H1 (cell line): Measurements from ENCODE around the gene SLC45A1. TPM values are rescaled to one million over a fixed set of nuclear protein-coding genes. Genes with fewer than 3 reads are reported as not detected.

Experiments used
- CTCF ChIA-PET: fragments of 300-600 bp; sonication (Branson Sonifier 250); formaldehyde crosslinking; loops from one replicate; lab custom pipeline; 2021; ENCODE audit not compliant: partially characterized antibody; lab: Charles Lee
- POLR2A ChIA-PET: fragments of 300-600 bp; sonication (Branson Sonifier 250); formaldehyde crosslinking; loops from one replicate; lab custom pipeline; 2021; ENCODE audit warnings: inconsistent platforms; ENCODE audit not compliant: partially characterized antibody; lab: Charles Lee
- DNase-seq, 2 experiments: peaks; one replicate each; pipeline versions ENCODE4 v3.0.0 to v3.0.0-alpha.2; 2010 to 2022; ENCODE audit warnings: low spot score in 2 of 2, low read depth in 1 of 2, mixed read lengths in 1 of 2
- FAIRE-seq: peaks from 2 replicates; lab custom pipeline; 2011; peaks lifted over from hg19 to GRCh38; lab: Jason Lieb, UNC
- H2AFZ ChIP-seq: 2 replicates; pipeline ENCODE4 v1.8.1; 2012; ENCODE audit warnings: low read length, inconsistent platforms
- H2AK5ac ChIP-seq: 2 replicates; pipeline ENCODE4 v1.6.1; 2013; ENCODE audit warnings: low read depth, low read length
- H2BK120ac ChIP-seq: replicated peaks from 2 replicates; pipeline ENCODE3; 2013; ENCODE audit warnings: low read depth, low read length, inconsistent platforms
- H2BK12ac ChIP-seq: 2 replicates; pipeline ENCODE4 v1.6.1; 2013; ENCODE audit warnings: low read depth, low read length
- H2BK15ac ChIP-seq: 2 replicates; pipeline ENCODE4 v1.6.1; 2013; ENCODE audit warnings: low read length
- H2BK20ac ChIP-seq: 2 replicates; pipeline ENCODE4 v1.6.1; 2013; ENCODE audit warnings: low read length
- H2BK5ac ChIP-seq: 2 replicates; pipeline ENCODE4 v1.6.1; 2013; ENCODE audit warnings: low read depth, low read length
- H3K14ac ChIP-seq: 2 replicates; pipeline ENCODE4 v1.6.1; 2013; ENCODE audit warnings: inconsistent platforms; ENCODE audit not compliant: insufficient read length
- H3K18ac ChIP-seq: 2 replicates; pipeline ENCODE4 v1.6.1; 2013; ENCODE audit warnings: low read length; ENCODE audit errors: extremely low read depth
- H3K23ac ChIP-seq: 2 replicates; pipeline ENCODE4 v1.6.1; 2013; ENCODE audit warnings: inconsistent platforms; ENCODE audit not compliant: insufficient read length
- H3K23me2 ChIP-seq: 2 replicates; pipeline ENCODE4 v1.6.1; 2013; ENCODE audit warnings: low read depth, low read length
- H3K27ac ChIP-seq: 2 replicates; pipeline ENCODE4 v1.6.1; 2011; ENCODE audit warnings: low read depth, low read length, inconsistent platforms
- H3K27me3 ChIP-seq, 4 experiments: replicated peaks in 1 of 4; 1 replicate in 1 of 4; 2 replicates in 3 of 4; pipeline versions ENCODE4 v1.6.1 to v1.8.1; 2011 to 2013; ENCODE audit warnings: low read length in 3 of 4, mild to moderate bottlenecking in 3 of 4, inconsistent platforms in 2 of 4, mixed read lengths in 2 of 4, moderate library complexity in 1 of 4; ENCODE audit not compliant: control insufficient read depth in 3 of 4, insufficient read depth in 3 of 4; ENCODE audit errors: extremely low read depth in 1 of 4
- H3K36me3 ChIP-seq, 4 experiments: 2 replicates each; pipeline versions ENCODE4 v1.6.1 to v1.8.1; 2011 to 2013; ENCODE audit warnings: mild to moderate bottlenecking in 4 of 4, low read length in 3 of 4, moderate library complexity in 2 of 4, control low read depth in 1 of 4, inconsistent platforms in 1 of 4; ENCODE audit not compliant: insufficient read depth in 4 of 4, control insufficient read depth in 2 of 4
- H3K4ac ChIP-seq: replicated peaks from 2 replicates; pipeline ENCODE3; 2013; ENCODE audit warnings: low read length, low read depth, mixed read lengths, inconsistent platforms; ENCODE audit not compliant: insufficient read length
- H3K4me1 ChIP-seq, 4 experiments: replicated peaks in 1 of 4; 1 replicate in 1 of 4; 2 replicates in 3 of 4; pipeline versions ENCODE4 v1.6.1 to v1.8.1; 2011 to 2013; ENCODE audit warnings: low read length in 3 of 4, inconsistent platforms in 2 of 4, mixed read lengths in 1 of 4; ENCODE audit not compliant: insufficient read depth in 4 of 4, control insufficient read depth in 3 of 4
- H3K4me2 ChIP-seq, 2 experiments: 2 replicates each; pipeline versions ENCODE4 v1.6.1 to v1.8.1; 2011 to 2013; ENCODE audit warnings: low read depth in 2 of 2, low read length in 2 of 2, control low read depth in 1 of 2, inconsistent platforms in 1 of 2, mild to moderate bottlenecking in 1 of 2; ENCODE audit not compliant: insufficient read depth in 1 of 2
- H3K4me3 ChIP-seq, 4 experiments: fragments of 200-600, 300-600 bp in 1 of 4; sonication (generic), shearing (Covaris generic), sonication (Bioruptor Twin) in 1 of 4; 2 replicates each; pipeline versions ENCODE4 v1.5.1 to v1.8.1; 2011 to 2016; ENCODE audit warnings: low read length in 4 of 4, low read depth in 3 of 4, control low read depth in 2 of 4, inconsistent platforms in 2 of 4, mild to moderate bottlenecking in 2 of 4, mixed read lengths in 1 of 4, moderate library complexity in 1 of 4; ENCODE audit not compliant: insufficient read depth in 2 of 4; ENCODE audit errors: extremely low read depth in 1 of 4
- H3K56ac ChIP-seq: replicated peaks from 2 replicates; pipeline ENCODE3; 2013; ENCODE audit warnings: low read depth, mild to moderate bottlenecking, mixed read lengths, low read length, inconsistent platforms; ENCODE audit not compliant: insufficient read length
- H3K79me1 ChIP-seq: 2 replicates; pipeline ENCODE4 v1.6.1; 2013; ENCODE audit warnings: low read depth, low read length, control low read depth
- H3K79me2 ChIP-seq, 2 experiments: 2 replicates each; pipeline versions ENCODE4 v1.6.1 to v1.8.1; 2012 to 2013; ENCODE audit warnings: low read length in 2 of 2, mild to moderate bottlenecking in 2 of 2, inconsistent platforms in 1 of 2; ENCODE audit not compliant: insufficient read depth in 2 of 2, control insufficient read depth in 1 of 2
- H3K9ac ChIP-seq, 4 experiments: replicated peaks in 1 of 4; 1 replicate in 1 of 4; 2 replicates in 3 of 4; pipeline versions ENCODE4 v1.6.1 to v1.8.1; 2011 to 2013; ENCODE audit warnings: low read depth in 3 of 4, low read length in 3 of 4, control low read depth in 2 of 4, mild to moderate bottlenecking in 2 of 4, moderate library complexity in 2 of 4, inconsistent platforms in 1 of 4; ENCODE audit errors: extremely low read depth in 1 of 4
- H3K9me3 ChIP-seq, 2 experiments: 2 replicates each; pipeline versions ENCODE4 v1.6.1 to v1.8.1; 2012 to 2013; ENCODE audit warnings: mild to moderate bottlenecking in 2 of 2, moderate library complexity in 2 of 2, control low read depth in 1 of 2, inconsistent platforms in 1 of 2, low read depth in 1 of 2, low read length in 1 of 2, mixed read lengths in 1 of 2; ENCODE audit not compliant: insufficient read depth in 2 of 2
- H4K20me1 ChIP-seq, 2 experiments: replicated peaks in 1 of 2; 2 replicates each; pipeline versions ENCODE3 to v1.8.1; 2011 to 2013; ENCODE audit warnings: inconsistent platforms in 2 of 2, low read length in 2 of 2, mild to moderate bottlenecking in 1 of 2; ENCODE audit not compliant: insufficient read depth in 2 of 2, control insufficient read depth in 1 of 2
- H4K5ac ChIP-seq: 2 replicates; pipeline ENCODE4 v1.6.1; 2013; ENCODE audit warnings: low read length, low read depth, mixed read lengths, inconsistent platforms; ENCODE audit not compliant: insufficient read length
- H4K8ac ChIP-seq: 2 replicates; pipeline ENCODE4 v1.8.0; 2013; ENCODE audit warnings: mild to moderate bottlenecking, moderate library complexity, low read length, inconsistent platforms; ENCODE audit not compliant: insufficient read depth; ENCODE audit errors: extremely low read depth
- H4K91ac ChIP-seq: replicated peaks from 2 replicates; pipeline ENCODE3; 2013; ENCODE audit warnings: low read length, mixed read lengths, inconsistent platforms; ENCODE audit not compliant: insufficient read length
- BACH1 ChIP-seq: IDR thresholded peaks from 2 replicates; pipeline ENCODE4 v1.6.1; 2012; ENCODE audit warnings: low read length, improper control_type of control experiment
- CTBP2 ChIP-seq: IDR thresholded peaks from 2 replicates; pipeline ENCODE4 v1.7.0; 2011; ENCODE audit warnings: borderline replicate concordance, mild to moderate bottlenecking, moderate library complexity, mixed read lengths, low read length; ENCODE audit not compliant: insufficient read depth, insufficient read length
- FOSL1 ChIP-seq: IDR thresholded peaks from 2 replicates; pipeline ENCODE4 v1.6.1; 2011; ENCODE audit warnings: mild to moderate bottlenecking, low read depth, low read length, moderate library complexity; ENCODE audit not compliant: insufficient read depth
- GABPA ChIP-seq: IDR thresholded peaks from 2 replicates; pipeline ENCODE4 v1.6.1; 2011; ENCODE audit warnings: mild to moderate bottlenecking, low read length, moderate library complexity, borderline replicate concordance; ENCODE audit not compliant: insufficient read depth
- RXRA ChIP-seq: IDR thresholded peaks from 2 replicates; pipeline ENCODE4 v1.6.1; 2011; ENCODE audit warnings: low read depth, mild to moderate bottlenecking, low read length, moderate library complexity; ENCODE audit not compliant: insufficient read depth
- SIN3A ChIP-seq, 2 experiments: IDR thresholded peaks in 1 of 2; conservative IDR thresholded peaks in 1 of 2; 2 replicates each; pipeline ENCODE4 v1.6.1; 2011 to 2012; ENCODE audit warnings: low read length in 2 of 2, improper control_type of control experiment in 1 of 2, low read depth in 1 of 2, mild to moderate bottlenecking in 1 of 2
- SIRT6 ChIP-seq: IDR thresholded peaks from one replicate; pipeline ENCODE4 v1.7.1; 2012; ENCODE audit warnings: low read length, inconsistent platforms
- TAF7 ChIP-seq: optimal IDR thresholded peaks from 2 replicates; pipeline ENCODE3; 2011; ENCODE audit warnings: low read depth, mild to moderate bottlenecking, inconsistent platforms, low read length, moderate library complexity, borderline replicate concordance
- TBP ChIP-seq: IDR thresholded peaks from 2 replicates; pipeline ENCODE4 v1.6.1; 2011; ENCODE audit warnings: low read depth, low read length, improper control_type of control experiment
- TCF12 ChIP-seq: IDR thresholded peaks from 2 replicates; pipeline ENCODE4 v1.6.1; 2011; ENCODE audit warnings: low read depth, mild to moderate bottlenecking, low read length
- YY1 ChIP-seq: IDR thresholded peaks from 2 replicates; pipeline ENCODE4 v1.6.1; 2011; ENCODE audit warnings: low read depth, mild to moderate bottlenecking, low read length
- WGBS, 2 experiments: shearing (Covaris generic) in 1 of 2; methylation state at CpG; one replicate each; pipeline versions ENCODE4 v1.1.6 to v1.1.7; 2013 to 2015; ENCODE audit warnings: low lambda C conversion rate in 2 of 2, mixed read lengths in 2 of 2, inconsistent platforms in 1 of 2, low coverage in 1 of 2, missing lambda C conversion rate in 1 of 2; ENCODE audit not compliant: insufficient replicate concordance in 2 of 2, insufficient coverage in 1 of 2, insufficient read length in 1 of 2; ENCODE audit errors: extremely low coverage in 1 of 2, missing lambda C conversion rate in 1 of 2; 5-methylcytosine and 5-hydroxymethylcytosine counted together
- polyA plus RNA-seq, 7 experiments: library from polyadenylated mRNA; depleted of rRNA in 3 of 7; stranded (reverse) in 5 of 7; unstranded in 2 of 7; fragments of >200 nt in 5 of 7; fragments of 200-250 nt in 2 of 7; gene quantifications; 1 replicate in 5 of 7; 2 replicates in 1 of 7; 4 replicates in 1 of 7; pipeline versions ENCODE4 v1.2.1 to v1.2.3, GENCODE V29; 2011 to 2013; ENCODE audit warnings: missing spikeins in 2 of 7, mixed read lengths in 2 of 7
- total RNA-seq: library from RNA; stranded (reverse); fragmentation: NEBNext Ultra II Directional; extraction: Animal tissue kit (Norgen Biotek cat#: 25700); gene quantifications from 2 replicates; pipeline ENCODE4 v1.2.1, GENCODE V29; 2021
- TF ChIP-seq, protein P1 (sequence below): IDR thresholded peaks from 2 replicates; pipeline ENCODE4 v1.6.1; 2012; ENCODE audit warnings: inconsistent platforms

Gene SLC45A1
- total and polyA plus RNA-seq, 2 of the 8 experiments (the other 6 are each of a cell fraction or from before 2014, with no cell fraction given): 1.0 to 1.7 TPM

GRCh38 chr1:8382051-8382505 is 64.2 kb downstream of the SLC45A1 start:
- no peak overlapping the region for H3K18ac ChIP-seq
- H3K9ac ChIP-seq: no peak overlapping the region
- TF ChIP-seq TBP (no peak), RXRA (no peak), GABPA (no peak), TCF12 (no peak), FOSL1 (no peak), CTBP2 (no peak), SIRT6 (no peak), SIN3A (conservative IDR thresholded peaks at IDR 0.05 in 1 of 2, IDR thresholded peaks at IDR 0.05 in 1 of 2; ENCODE audit: low read depth in 1 of 2, low read length in 2 of 2) (0 out of 4 replicates have a peak, but pooled peaks of 1 of the 2 experiments have one; percentile 46), TAF7 (no peak), YY1 (no peak), BACH1 (no peak)
- TF ChIP-seq, protein P1, sequence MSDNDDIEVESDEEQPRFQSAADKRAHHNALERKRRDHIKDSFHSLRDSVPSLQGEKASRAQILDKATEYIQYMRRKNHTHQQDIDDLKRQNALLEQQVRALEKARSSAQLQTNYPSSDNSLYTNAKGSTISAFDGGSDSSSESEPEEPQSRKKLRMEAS: peak; percentile 49
- H2AK5ac ChIP-seq: no peak overlapping the region
- no peak overlapping the region for H2BK5ac ChIP-seq
- CTCF ChIA-PET: interaction anchor here (1.0 to 2.8 kb wide), 6 partner anchors 10 to 57 kb away, joined by 3 to 11 read pairs (median 4); no protein-coding TSS in a partner anchor
- H2BK12ac ChIP-seq: no peak overlapping the region
- H2BK120ac ChIP-seq: no peak overlapping the region
- no peak overlapping the region for H2BK15ac ChIP-seq
- no peak overlapping the region for H3K56ac ChIP-seq
- H3K27me3 ChIP-seq: no peaks in the 10 kb centered on the region
- H2AFZ ChIP-seq: no peak overlapping the region
- H4K20me1 ChIP-seq: peaks cover 15 to 28% of the 10 kb centered on the region in 2 experiments
- no peak overlapping the region for H4K8ac ChIP-seq
- no peak overlapping the region for H3K4me3 ChIP-seq
- no peak overlapping the region for H2BK20ac ChIP-seq
- WGBS, 2 experiments: 90% methylated on average over 9 of the region's 9 CpGs; no CpG with 5 or more reads in 1 of the 2 experiments
- H4K91ac ChIP-seq: no peak overlapping the region
- H3K27ac ChIP-seq: no peak overlapping the region
- no peak overlapping the region for H3K4ac ChIP-seq
- peak; percentile 81 for FAIRE-seq
- H3K23me2 ChIP-seq: no peaks in the 10 kb centered on the region
- H3K23ac ChIP-seq: no peak overlapping the region
- POLR2A ChIA-PET: interaction anchor here (1.2 kb wide), 1 partner anchor 42 kb away, joined by 3 read pairs; no protein-coding TSS in a partner anchor
- H3K36me3 ChIP-seq: peaks cover 0 to 3% (median 0%) of the 10 kb centered on the region in 4 experiments; a peak in 2 of 8 replicates
- H3K4me1 ChIP-seq: peaks cover 0 to 21% (median 13%) of the 10 kb centered on the region in 4 experiments; a peak in 5 of 7 replicates
- DNase-seq: no peak
- H3K79me2 ChIP-seq: peaks cover 0 to 78% of the 10 kb centered on the region in 2 experiments; a peak in 2 of 4 replicates
- H3K9me3 ChIP-seq: no peaks in the 10 kb centered on the region
- H4K5ac ChIP-seq: no peak overlapping the region
- H3K79me1 ChIP-seq: peaks cover 23% of the 10 kb centered on the region
- no peak overlapping the region for H3K14ac ChIP-seq
- peak overlapping the region; percentile 15 to 26; a peak in 2 of 4 replicates for H3K4me2 ChIP-seq
